Measurements from ENCODE around the gene CARS2. TPM values are rescaled to one million over a fixed set of nuclear protein-coding genes. Genes with fewer than 3 reads are reported as not detected.
"Not testable (repeated sequence)": the region's sequence is repeated elsewhere in the genome, so short reads cannot be mapped to it uniquely, and the experiment has no call there.

Gene CARS2
- total RNA-seq, 1 experiment from 2014 or later: 41.9 TPM

DNA sequence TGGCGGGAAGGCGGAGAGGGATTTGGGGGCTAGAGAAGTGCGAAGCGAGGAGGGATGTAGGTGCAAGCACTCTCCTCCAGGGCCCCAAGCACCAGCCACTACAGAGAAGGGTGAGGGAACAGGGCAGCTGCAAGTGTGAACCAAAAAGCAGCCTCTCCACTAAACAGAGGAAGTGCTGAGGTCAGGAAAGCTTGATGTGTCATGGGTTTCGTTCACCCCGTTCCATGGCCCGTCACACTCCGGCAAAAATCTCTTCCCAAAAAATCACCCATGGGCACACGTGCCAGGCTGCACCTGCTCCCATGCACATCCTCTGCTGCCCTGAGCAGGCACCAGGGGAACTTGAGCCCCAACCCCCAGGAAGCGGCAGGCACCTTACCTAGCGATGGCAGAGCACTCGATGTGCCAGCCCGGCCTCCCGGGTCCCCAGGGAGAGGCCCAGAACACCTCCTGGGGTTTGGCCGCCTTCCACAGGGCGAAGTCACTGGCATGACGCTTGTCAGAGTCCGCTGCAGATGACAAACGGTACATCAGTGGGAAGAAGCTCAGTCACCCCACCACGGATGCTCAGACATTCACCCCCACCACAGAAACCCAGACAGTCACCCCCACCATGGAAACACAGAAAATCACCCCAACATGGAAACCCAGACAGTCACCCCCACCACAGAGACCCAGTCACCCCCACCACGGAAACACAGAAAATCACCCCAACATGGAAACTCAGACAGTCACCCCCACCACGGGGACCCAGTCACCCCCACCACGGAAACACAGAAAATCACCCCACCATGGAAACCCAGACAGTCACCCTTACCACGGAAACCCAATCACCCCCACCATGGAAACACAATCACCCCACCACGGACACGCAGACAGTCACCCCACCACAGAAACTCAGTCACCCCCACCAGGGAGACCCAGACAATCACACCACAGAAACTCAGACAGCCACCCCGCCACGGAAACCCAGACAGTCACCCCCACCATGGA, 29.0 kb downstream of the CARS2 start:
- no peaks in the 10 kb centered on the region for H3K4me1 Mint-ChIP-seq
- H3K27ac ChIP-seq (ENCODE audit: insufficient read length, low read depth, low read length): no peak overlapping the region
- H3K79me1 ChIP-seq (ENCODE audit: insufficient read depth, low read depth, low read length, poor library complexity, severe bottlenecking): no peaks in the 10 kb centered on the region
- no peak overlapping the region for H3K14ac ChIP-seq (ENCODE audit: insufficient read depth, low read length)
- no peak overlapping the region for H3K9ac ChIP-seq (ENCODE audit: extremely low read depth, insufficient read length, low read length)
- no peak overlapping the region for H2AFZ ChIP-seq (ENCODE audit: low read length)
- H3K27ac Mint-ChIP-seq: peak overlapping the region in 1 of 3 experiments; percentile 68; a peak in 2 of 7 replicates
- no peak overlapping the region for H3K4me3 Mint-ChIP-seq
- H3K4ac ChIP-seq (ENCODE audit: low read depth, low read length): no peak overlapping the region
- H3K18ac ChIP-seq (ENCODE audit: insufficient read length, low read depth, low read length): no peak overlapping the region
- no peak overlapping the region for H2BK20ac ChIP-seq (ENCODE audit: low read depth, low read length, poor library complexity, severe bottlenecking)
- no peaks in the 10 kb centered on the region for H3K4me1 ChIP-seq (ENCODE audit: insufficient read depth, low read length)
- H3K27me3 Mint-ChIP-seq (ENCODE audit: low read depth): no peaks in the 10 kb centered on the region
- no peaks in the 10 kb centered on the region for H3K9me3 ChIP-seq (ENCODE audit: control insufficient read depth, low read depth, low read length)
- no peak overlapping the region for H2BK5ac ChIP-seq (ENCODE audit: insufficient read length, low read length)
- no peak overlapping the region for H3K23ac ChIP-seq (ENCODE audit: insufficient read length, low read depth, low read length)
- WGBS (ENCODE audit: extremely low coverage, insufficient read length, low lambda C conversion rate): no CpG with 5 or more reads among the region's 28 CpGs
- peaks cover 52 to 64% (median 57%) of the 10 kb centered on the region in 3 experiments for H3K36me3 Mint-ChIP-seq (ENCODE audit: insufficient read depth in 1 of 3, low read depth in 3 of 3)
- no peak for DNase-seq
- no peak overlapping the region for H4K91ac ChIP-seq (ENCODE audit: insufficient read length, low read depth, low read length)
- no peak overlapping the region for H2AK5ac ChIP-seq (ENCODE audit: insufficient read length, low read length)
- no peak overlapping the region for H3K56ac ChIP-seq (ENCODE audit: insufficient read length, low read depth, low read length)
- H4K5ac ChIP-seq (ENCODE audit: insufficient read length, low read depth, low read length): no peak overlapping the region
- no peak overlapping the region for H2BK15ac ChIP-seq (ENCODE audit: low read depth, low read length)
- H4K8ac ChIP-seq (replicated peaks; ENCODE audit: insufficient read length, low read depth, low read length): no peak overlapping the region
- H3K79me2 ChIP-seq (ENCODE audit: insufficient read depth, low read length): no peaks in the 10 kb centered on the region
- TF ChIP-seq, protein P1, sequence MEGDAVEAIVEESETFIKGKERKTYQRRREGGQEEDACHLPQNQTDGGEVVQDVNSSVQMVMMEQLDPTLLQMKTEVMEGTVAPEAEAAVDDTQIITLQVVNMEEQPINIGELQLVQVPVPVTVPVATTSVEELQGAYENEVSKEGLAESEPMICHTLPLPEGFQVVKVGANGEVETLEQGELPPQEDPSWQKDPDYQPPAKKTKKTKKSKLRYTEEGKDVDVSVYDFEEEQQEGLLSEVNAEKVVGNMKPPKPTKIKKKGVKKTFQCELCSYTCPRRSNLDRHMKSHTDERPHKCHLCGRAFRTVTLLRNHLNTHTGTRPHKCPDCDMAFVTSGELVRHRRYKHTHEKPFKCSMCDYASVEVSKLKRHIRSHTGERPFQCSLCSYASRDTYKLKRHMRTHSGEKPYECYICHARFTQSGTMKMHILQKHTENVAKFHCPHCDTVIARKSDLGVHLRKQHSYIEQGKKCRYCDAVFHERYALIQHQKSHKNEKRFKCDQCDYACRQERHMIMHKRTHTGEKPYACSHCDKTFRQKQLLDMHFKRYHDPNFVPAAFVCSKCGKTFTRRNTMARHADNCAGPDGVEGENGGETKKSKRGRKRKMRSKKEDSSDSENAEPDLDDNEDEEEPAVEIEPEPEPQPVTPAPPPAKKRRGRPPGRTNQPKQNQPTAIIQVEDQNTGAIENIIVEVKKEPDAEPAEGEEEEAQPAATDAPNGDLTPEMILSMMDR (conservative IDR thresholded peaks at IDR 0.05): no peak
- H3K9me3 Mint-ChIP-seq: peaks cover 0 to 7% of the 10 kb centered on the region in 2 experiments; a peak in 4 of 5 replicates
- H3K23me2 ChIP-seq (ENCODE audit: insufficient read length, low read depth, low read length, poor library complexity, severe bottlenecking): no peaks in the 10 kb centered on the region
- H3T11ph ChIP-seq (ENCODE audit: low read length): no peak overlapping the region
- no peaks in the 10 kb centered on the region for H3K27me3 ChIP-seq (ENCODE audit: insufficient read depth, low read length)
- H4K20me1 ChIP-seq (ENCODE audit: control insufficient read depth, insufficient read depth, insufficient read length): no peaks in the 10 kb centered on the region
- H2BK120ac ChIP-seq (ENCODE audit: low read depth, low read length, poor library complexity, severe bottlenecking): no peak overlapping the region
- H2BK12ac ChIP-seq (ENCODE audit: insufficient read length, low read depth, low read length): no peak overlapping the region
- no peak overlapping the region for H3K4me2 ChIP-seq (ENCODE audit: insufficient read depth, insufficient read length, low read length)

DNA sequence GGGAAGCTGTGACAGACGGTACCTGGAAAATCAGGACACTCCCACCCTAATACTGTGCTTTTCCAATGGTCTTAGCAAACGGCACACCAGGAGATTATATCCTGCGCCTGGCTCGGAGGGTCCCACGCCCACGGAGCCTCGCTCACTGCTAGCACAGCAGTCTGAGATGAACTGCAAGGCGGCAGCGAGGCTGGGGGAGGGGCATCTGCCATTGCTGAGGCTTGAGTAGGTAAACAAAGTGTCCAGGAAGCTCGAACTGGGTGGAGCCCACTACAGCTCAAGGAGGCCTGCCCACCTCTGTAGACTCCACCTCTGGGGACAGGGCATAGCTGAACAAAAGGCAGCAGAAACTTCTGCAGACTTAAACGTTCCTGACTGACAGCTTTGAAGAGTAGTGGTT, 36.1 kb downstream of the CARS2 start:
- H4K91ac ChIP-seq (ENCODE audit: insufficient read length, low read depth, low read length); H3K27me3 Mint-ChIP-seq (ENCODE audit: low read depth); DNase-seq; H2AK5ac ChIP-seq (ENCODE audit: insufficient read length, low read length); H4K8ac ChIP-seq (replicated peaks; ENCODE audit: insufficient read length, low read depth, low read length); H3K18ac ChIP-seq (ENCODE audit: insufficient read length, low read depth, low read length); H3K23ac ChIP-seq (ENCODE audit: insufficient read length, low read depth, low read length); H3K27ac Mint-ChIP-seq; H3K4me1 ChIP-seq (ENCODE audit: insufficient read depth, low read length); H4K20me1 ChIP-seq (ENCODE audit: control insufficient read depth, insufficient read depth, insufficient read length); H3K9me3 ChIP-seq (ENCODE audit: control insufficient read depth, low read depth, low read length); H2BK12ac ChIP-seq (ENCODE audit: insufficient read length, low read depth, low read length); H3K23me2 ChIP-seq (ENCODE audit: insufficient read length, low read depth, low read length, poor library complexity, severe bottlenecking); H3K9ac ChIP-seq (ENCODE audit: extremely low read depth, insufficient read length, low read length); H2BK15ac ChIP-seq (ENCODE audit: low read depth, low read length); H3K27me3 ChIP-seq (ENCODE audit: insufficient read depth, low read length); H2BK120ac ChIP-seq (ENCODE audit: low read depth, low read length, poor library complexity, severe bottlenecking); H3K4me1 Mint-ChIP-seq; H3K56ac ChIP-seq (ENCODE audit: insufficient read length, low read depth, low read length); H3T11ph ChIP-seq (ENCODE audit: low read length); H3K4me2 ChIP-seq (ENCODE audit: insufficient read depth, insufficient read length, low read length); H3K4ac ChIP-seq (ENCODE audit: low read depth, low read length); H2AFZ ChIP-seq (ENCODE audit: low read length); H3K79me2 ChIP-seq (ENCODE audit: insufficient read depth, low read length); H2BK5ac ChIP-seq (ENCODE audit: insufficient read length, low read length); H2BK20ac ChIP-seq (ENCODE audit: low read depth, low read length, poor library complexity, severe bottlenecking); H3K27ac ChIP-seq (ENCODE audit: insufficient read length, low read depth, low read length); H3K4me3 Mint-ChIP-seq; H3K14ac ChIP-seq (ENCODE audit: insufficient read depth, low read length); H4K5ac ChIP-seq (ENCODE audit: insufficient read length, low read depth, low read length); H3K79me1 ChIP-seq (ENCODE audit: insufficient read depth, low read depth, low read length, poor library complexity, severe bottlenecking): not testable (repeated sequence)
- no CpG with 5 or more reads among the region's 11 CpGs for WGBS (ENCODE audit: extremely low coverage, insufficient read length, low lambda C conversion rate)
- Mint-ChIP-seq H3K36me3 (ENCODE audit: insufficient read depth in 1 of 3, low read depth in 3 of 3) (peaks cover 66 to 82% (median 80%) of the 10 kb centered on the region in 3 experiments), H3K9me3 (peaks cover 28 to 33% of the 10 kb centered on the region in 2 experiments)
